ENCODE results near the gene SLC9A7. TPM values are rescaled to one million over a fixed set of nuclear protein-coding genes. Genes with fewer than 3 reads are reported as not detected.

The SLC9A7 gene
- total RNA-seq, 2 experiments from 2014 or later, result 3.3 to 3.8 TPM

- POLR2A ChIA-PET, result no interaction called here
Measured at GRCh38 chrX:46617906-46618305, 141.0 kb downstream of the SLC9A7 start.

GRCh38 chrX:46611658-46612362 lies 147.1 kb downstream of the SLC9A7 start:
- Mint-ChIP-seq H3K27me3 (ENCODE audit: low read depth) (no peaks in the 10 kb centered on the region), H3K9me3 (ENCODE audit: insufficient read depth) (no peaks in the 10 kb centered on the region), H3K4me1 (ENCODE audit: low read depth) (peaks cover 67% of the 10 kb centered on the region), H3K4me3 (peak overlapping the region; percentile 18), H3K27ac (peak overlapping the region; percentile 87), H3K36me3 (ENCODE audit: low read depth) (peaks cover 13% of the 10 kb centered on the region)
- POLR2A ChIA-PET, result interaction anchor here (1.1 kb wide), 1 partner anchor 39 kb away, joined by 3 read pairs; no protein-coding TSS in a partner anchor
- ATAC-seq (peak; percentile 88), DNase-seq (peak; percentile 73)
- CTCF ChIA-PET, result interaction anchor here (1.3 kb wide), 1 partner anchor 30 kb away, joined by 3 read pairs; no protein-coding TSS in a partner anchor

More at GRCh38 chrX:46617906-46618305, 141.0 kb downstream of the SLC9A7 start:
- CTCF ChIA-PET, result interaction anchor here (0.9 to 1.4 kb wide), 2 partner anchors 24 to 45 kb away, joined by 3 read pairs; no protein-coding TSS in a partner anchor
- ATAC-seq (peak; percentile 64), DNase-seq (peak; percentile 51)
- H3K4me1 Mint-ChIP-seq (ENCODE audit: low read depth), result peaks cover 33% of the 10 kb centered on the region
- H3K4me3 Mint-ChIP-seq, result peak overlapping the region; percentile 22
- H3K27me3 Mint-ChIP-seq (ENCODE audit: low read depth), result no peaks in the 10 kb centered on the region
- H3K27ac Mint-ChIP-seq, result peak overlapping the region; percentile 72
- no peaks in the 10 kb centered on the region for H3K9me3 Mint-ChIP-seq (ENCODE audit: insufficient read depth)
- peaks cover 26% of the 10 kb centered on the region for H3K36me3 Mint-ChIP-seq (ENCODE audit: low read depth)

- POLR2A ChIA-PET, result interaction anchor here (0.6 kb wide), 1 partner anchor 61 kb away, joined by 3 read pairs; no protein-coding TSS in a partner anchor
- Mint-ChIP-seq H3K27me3 (ENCODE audit: low read depth) (no peaks in the 10 kb centered on the region), H3K9me3 (ENCODE audit: insufficient read depth) (no peaks in the 10 kb centered on the region), H3K36me3 (ENCODE audit: low read depth) (peaks cover 12% of the 10 kb centered on the region), H3K27ac (peak overlapping the region; percentile 52), H3K4me3 (peak overlapping the region; percentile 12), H3K4me1 (ENCODE audit: low read depth) (peaks cover 65% of the 10 kb centered on the region)
- DNase-seq (no peak), ATAC-seq (peak; percentile 50)
- CTCF ChIA-PET, result interaction anchor here (1.6 kb wide), 1 partner anchor 32 kb away, joined by 6 read pairs; no protein-coding TSS in a partner anchor
Measured at GRCh38 chrX:46610070-46610658, 148.8 kb downstream of the SLC9A7 start.

GRCh38 chrX:46607916-46608315 lies 151.0 kb downstream of the SLC9A7 start:
- H3K4me1 Mint-ChIP-seq (ENCODE audit: low read depth), result peaks cover 50% of the 10 kb centered on the region
- no peak overlapping the region for H3K4me3 Mint-ChIP-seq
- peaks cover 7% of the 10 kb centered on the region for H3K36me3 Mint-ChIP-seq (ENCODE audit: low read depth)
- H3K27me3 Mint-ChIP-seq (ENCODE audit: low read depth), result no peaks in the 10 kb centered on the region
- ATAC-seq, result no peak
- ChIA-PET POLR2A (no interaction called here), CTCF (no interaction called here)
- H3K27ac Mint-ChIP-seq, result no peak overlapping the region
- no peak for DNase-seq
- no peaks in the 10 kb centered on the region for H3K9me3 Mint-ChIP-seq (ENCODE audit: insufficient read depth)

- DNase-seq, result no peak
- H3K4me3 Mint-ChIP-seq, result no peak overlapping the region
- peaks cover 13% of the 10 kb centered on the region for H3K36me3 Mint-ChIP-seq (ENCODE audit: low read depth)
- no peaks in the 10 kb centered on the region for H3K9me3 Mint-ChIP-seq (ENCODE audit: insufficient read depth)
- ATAC-seq, result no peak
- ChIA-PET POLR2A (no interaction called here), CTCF (no interaction called here)
- no peaks in the 10 kb centered on the region for H3K27me3 Mint-ChIP-seq (ENCODE audit: low read depth)
- no peak overlapping the region for H3K27ac Mint-ChIP-seq
- H3K4me1 Mint-ChIP-seq (ENCODE audit: low read depth), result peaks cover 4% of the 10 kb centered on the region
Measured at GRCh38 chrX:46602468-46603102, 156.3 kb downstream of the SLC9A7 start.

- no peaks in the 10 kb centered on the region for H3K9me3 Mint-ChIP-seq (ENCODE audit: insufficient read depth)
- POLR2A ChIA-PET, result no interaction called here
- CTCF ChIA-PET, result no interaction called here
- no peaks in the 10 kb centered on the region for H3K4me1 Mint-ChIP-seq (ENCODE audit: low read depth)
- ATAC-seq (no peak), DNase-seq (no peak)
- H3K4me3 Mint-ChIP-seq, result no peak overlapping the region
- H3K27me3 Mint-ChIP-seq (ENCODE audit: low read depth), result no peaks in the 10 kb centered on the region
- H3K36me3 Mint-ChIP-seq (ENCODE audit: low read depth), result peaks cover 13% of the 10 kb centered on the region
- H3K27ac Mint-ChIP-seq, result no peak overlapping the region
Measured at GRCh38 chrX:46601283-46601682, 157.6 kb downstream of the SLC9A7 start.

GRCh38 chrX:46599051-46599560 lies 159.8 kb downstream of the SLC9A7 start:
- Mint-ChIP-seq H3K9me3 (ENCODE audit: insufficient read depth) (no peaks in the 10 kb centered on the region), H3K36me3 (ENCODE audit: low read depth) (peaks cover 13% of the 10 kb centered on the region), H3K27ac (no peak overlapping the region), H3K4me3 (no peak overlapping the region), H3K27me3 (ENCODE audit: low read depth) (no peaks in the 10 kb centered on the region), H3K4me1 (ENCODE audit: low read depth) (no peaks in the 10 kb centered on the region)
- DNase-seq (no peak), ATAC-seq (no peak)
- POLR2A ChIA-PET, result no interaction called here
- CTCF ChIA-PET, result interaction anchor here (0.8 kb wide), 1 partner anchor 87 kb away, joined by 3 read pairs; no protein-coding TSS in a partner anchor

GRCh38 chrX:46597771-46598170 lies 161.1 kb downstream of the SLC9A7 start:
- DNase-seq, result no peak
- no peak for ATAC-seq
- ChIA-PET CTCF (no interaction called here), POLR2A (interaction anchor here (1.6 kb wide), 1 partner anchor 27 kb away, joined by 3 read pairs; no protein-coding TSS in a partner anchor)
- Mint-ChIP-seq H3K27me3 (ENCODE audit: low read depth) (no peaks in the 10 kb centered on the region), H3K36me3 (ENCODE audit: low read depth) (peaks cover 13% of the 10 kb centered on the region), H3K27ac (no peak overlapping the region), H3K4me3 (no peak overlapping the region), H3K4me1 (ENCODE audit: low read depth) (no peaks in the 10 kb centered on the region), H3K9me3 (ENCODE audit: insufficient read depth) (no peaks in the 10 kb centered on the region)

GRCh38 chrX:46597208-46597607 lies 161.7 kb downstream of the SLC9A7 start:
- H3K4me1 Mint-ChIP-seq (ENCODE audit: low read depth), result no peaks in the 10 kb centered on the region
- CTCF ChIA-PET, result no interaction called here
- POLR2A ChIA-PET, result interaction anchor here (1.6 kb wide), 1 partner anchor 28 kb away, joined by 3 read pairs; no protein-coding TSS in a partner anchor
- DNase-seq, result no peak
- no peak for ATAC-seq
- no peaks in the 10 kb centered on the region for H3K9me3 Mint-ChIP-seq (ENCODE audit: insufficient read depth)
- no peak overlapping the region for H3K27ac Mint-ChIP-seq
- no peaks in the 10 kb centered on the region for H3K27me3 Mint-ChIP-seq (ENCODE audit: low read depth)
- H3K4me3 Mint-ChIP-seq, result no peak overlapping the region
- H3K36me3 Mint-ChIP-seq (ENCODE audit: low read depth), result peaks cover 10% of the 10 kb centered on the region

- CTCF ChIA-PET, result no interaction called here
- POLR2A ChIA-PET, result no interaction called here
- DNase-seq (no peak), ATAC-seq (no peak)
- H3K27ac Mint-ChIP-seq, result no peak overlapping the region
- H3K9me3 Mint-ChIP-seq (ENCODE audit: insufficient read depth), result no peaks in the 10 kb centered on the region
- peaks cover 5% of the 10 kb centered on the region for H3K4me1 Mint-ChIP-seq (ENCODE audit: low read depth)
- H3K27me3 Mint-ChIP-seq (ENCODE audit: low read depth), result no peaks in the 10 kb centered on the region
- H3K36me3 Mint-ChIP-seq (ENCODE audit: low read depth), result peaks cover 12% of the 10 kb centered on the region
- H3K4me3 Mint-ChIP-seq, result no peak overlapping the region
Measured at GRCh38 chrX:46595084-46595483, 163.8 kb downstream of the SLC9A7 start.

- Mint-ChIP-seq H3K4me3 (no peak overlapping the region), H3K36me3 (ENCODE audit: low read depth) (peaks cover 9% of the 10 kb centered on the region), H3K27me3 (ENCODE audit: low read depth) (no peaks in the 10 kb centered on the region), H3K9me3 (ENCODE audit: insufficient read depth) (no peaks in the 10 kb centered on the region), H3K4me1 (ENCODE audit: low read depth) (peaks cover 30% of the 10 kb centered on the region), H3K27ac (no peak overlapping the region)
- DNase-seq (no peak), ATAC-seq (no peak)
- ChIA-PET POLR2A (no interaction called here), CTCF (interaction anchor here (0.7 to 1.5 kb wide), 2 partner anchors 17 to 45 kb away, joined by 3 to 4 read pairs; no protein-coding TSS in a partner anchor)
Measured at GRCh38 chrX:46589977-46590723, 168.8 kb downstream of the SLC9A7 start.

Data from activated CD8-positive, alpha-beta T cell treated with anti-CD3 and anti-CD28 coated beads, Interleukin-2, amount 10 ng/mL, durations not matched to agents 7 days and 5 days (primary cell).